Muscle layer of colon (tissue), 2 donors: Measurements from ENCODE around the gene ZNF280A.
"Not testable (repeated sequence)": the region's sequence is repeated elsewhere in the genome, so short reads cannot be mapped to it uniquely, and the experiment has no call there.

Experiments
- H3K27ac ChIP-seq: one replicate; pipeline ENCODE4 v1.7.0; 2013; ENCODE audit warnings: low read depth, mild to moderate bottlenecking, low read length, moderate library complexity
- H3K27me3 ChIP-seq, 2 donors: one replicate each; pipeline ENCODE4 v1.7.0; 2013; ENCODE audit warnings: low read length in 2 of 2, mild to moderate bottlenecking in 2 of 2; ENCODE audit not compliant: insufficient read depth in 2 of 2, control insufficient read depth in 1 of 2
- H3K36me3 ChIP-seq: one replicate; pipeline ENCODE4 v1.7.0; 2013; ENCODE audit warnings: mild to moderate bottlenecking, low read length; ENCODE audit not compliant: insufficient read depth
- H3K4me1 ChIP-seq: one replicate; pipeline ENCODE4 v1.7.0; 2013; ENCODE audit warnings: mild to moderate bottlenecking, low read length; ENCODE audit not compliant: insufficient read depth
- H3K4me3 ChIP-seq, 2 donors: one replicate each; pipeline ENCODE4 v1.7.0; 2013; ENCODE audit warnings: low read length in 2 of 2, low read depth in 1 of 2, mild to moderate bottlenecking in 1 of 2, moderate library complexity in 1 of 2
- H3K9ac ChIP-seq: one replicate; pipeline ENCODE4 v1.7.0; 2013; ENCODE audit warnings: low read length
- H3K9me3 ChIP-seq: one replicate; pipeline ENCODE4 v1.7.0; 2013; ENCODE audit warnings: mild to moderate bottlenecking, low read length
- donor health status: abdominal sarcoma.
- donor health status: Adenocarcinoma of cecum.

ZNF280A gene

GRCh38 chr22:22479116-22479515 is 41.0 kb downstream of the ZNF280A start:
- Histone ChIP-seq H3K36me3 (no peaks in the 10 kb centered on the region), H3K9ac (no peak overlapping the region), H3K4me3 (no peak overlapping the region), H3K27ac (no peak overlapping the region), H3K27me3 (no peaks in the 10 kb centered on the region), H3K9me3 (no peaks in the 10 kb centered on the region), H3K4me1 (no peaks in the 10 kb centered on the region)

GRCh38 chr22:22478470-22478869 is 41.6 kb downstream of the ZNF280A start:
- Histone ChIP-seq H3K36me3 (no peaks in the 10 kb centered on the region), H3K4me1 (no peaks in the 10 kb centered on the region), H3K9me3 (no peaks in the 10 kb centered on the region), H3K4me3 (no peak overlapping the region), H3K27ac (no peak overlapping the region), H3K27me3 (no peaks in the 10 kb centered on the region), H3K9ac (no peak overlapping the region)

GRCh38 chr22:22474733-22475132 is 45.3 kb downstream of the ZNF280A start:
- H3K9ac ChIP-seq: no peak overlapping the region
- H3K27me3 ChIP-seq: no peaks in the 10 kb centered on the region
- no peaks in the 10 kb centered on the region for H3K4me1 ChIP-seq
- no peak overlapping the region for H3K4me3 ChIP-seq
- no peak overlapping the region for H3K27ac ChIP-seq
- no peaks in the 10 kb centered on the region for H3K36me3 ChIP-seq
- H3K9me3 ChIP-seq: no peaks in the 10 kb centered on the region

GRCh38 chr22:22471104-22471503 is 49.0 kb downstream of the ZNF280A start:
- not testable (repeated sequence) for H3K27me3 ChIP-seq, H3K9ac ChIP-seq, H3K9me3 ChIP-seq, H3K4me3 ChIP-seq, H3K27ac ChIP-seq, H3K36me3 ChIP-seq, H3K4me1 ChIP-seq

- Histone ChIP-seq H3K9me3 (no peaks in the 10 kb centered on the region), H3K4me1 (no peaks in the 10 kb centered on the region), H3K4me3 (no peak overlapping the region), H3K27me3 (peaks cover 0 to 4% of the 10 kb centered on the region in 2 donors), H3K36me3 (no peaks in the 10 kb centered on the region), H3K27ac (no peak overlapping the region), H3K9ac (no peak overlapping the region)
These were observed 50.5 kb downstream of the ZNF280A start for GRCh38 chr22:22469527-22469926.

GRCh38 chr22:22468794-22469469 is 51.1 kb downstream of the ZNF280A start:
- not testable (repeated sequence) for H3K27me3 ChIP-seq, H3K27ac ChIP-seq, H3K36me3 ChIP-seq, H3K4me1 ChIP-seq, H3K9me3 ChIP-seq, H3K4me3 ChIP-seq, H3K9ac ChIP-seq

GRCh38 chr22:22467112-22467511 is 53.0 kb downstream of the ZNF280A start:
- no peaks in the 10 kb centered on the region for H3K4me1 ChIP-seq
- H3K9me3 ChIP-seq: no peaks in the 10 kb centered on the region
- peaks cover 0 to 10% of the 10 kb centered on the region in 2 donors for H3K27me3 ChIP-seq
- H3K27ac ChIP-seq: no peak overlapping the region
- no peak overlapping the region for H3K9ac ChIP-seq
- no peaks in the 10 kb centered on the region for H3K36me3 ChIP-seq
- no peak overlapping the region for H3K4me3 ChIP-seq

GRCh38 chr22:22465782-22466181 is 54.3 kb downstream of the ZNF280A start:
- H3K36me3 ChIP-seq: no peaks in the 10 kb centered on the region
- no peak overlapping the region for H3K27ac ChIP-seq
- no peak overlapping the region for H3K4me3 ChIP-seq
- H3K4me1 ChIP-seq: no peaks in the 10 kb centered on the region
- no peak overlapping the region for H3K9ac ChIP-seq
- H3K27me3 ChIP-seq: peaks cover 0 to 10% of the 10 kb centered on the region in 2 donors
- H3K9me3 ChIP-seq: no peaks in the 10 kb centered on the region

- Histone ChIP-seq H3K36me3 (no peaks in the 10 kb centered on the region), H3K27ac (no peak overlapping the region), H3K27me3 (peaks cover 0 to 10% of the 10 kb centered on the region in 2 donors)
These were observed 54.9 kb downstream of the ZNF280A start for GRCh38 chr22:22465094-22465602.

GRCh38 chr22:22464541-22465054 is 55.5 kb downstream of the ZNF280A start:
- Histone ChIP-seq H3K36me3 (no peaks in the 10 kb centered on the region), H3K4me3 (no peak overlapping the region), H3K9me3 (peaks cover 8% of the 10 kb centered on the region), H3K27ac (no peak overlapping the region), H3K27me3 (peaks cover 0 to 10% of the 10 kb centered on the region in 2 donors), H3K4me1 (no peaks in the 10 kb centered on the region), H3K9ac (no peak overlapping the region)

More at GRCh38 chr22:22465094-22465602, 54.9 kb downstream of the ZNF280A start:
- Histone ChIP-seq H3K4me3 (no peak overlapping the region), H3K9me3 (peaks cover 3% of the 10 kb centered on the region), H3K4me1 (no peaks in the 10 kb centered on the region), H3K9ac (no peak overlapping the region)

GRCh38 chr22:22463855-22464540 is 56.1 kb downstream of the ZNF280A start:
- Histone ChIP-seq H3K9me3 (peaks cover 14% of the 10 kb centered on the region), H3K4me1 (no peaks in the 10 kb centered on the region), H3K27ac (no peak overlapping the region), H3K4me3 (no peak overlapping the region), H3K27me3 (peaks cover 0 to 10% of the 10 kb centered on the region in 2 donors), H3K9ac (no peak overlapping the region), H3K36me3 (no peaks in the 10 kb centered on the region)
